Astrocyte (in vitro differentiated cells and primary cell): ENCODE measurements around the gene DGCR6. TPM values are rescaled to one million over a fixed set of nuclear protein-coding genes. Genes with fewer than 3 reads are reported as not detected.
"Not testable (repeated sequence)": the region's sequence is repeated elsewhere in the genome, so short reads cannot be mapped to it uniquely, and the experiment has no call there.

ENCODE experiments used
- DNase-seq: peaks from one replicate; pipeline ENCODE4 v3.0.0-alpha.2; 2010; ENCODE audit warnings: low read depth
- FAIRE-seq: peaks from 2 replicates; lab custom pipeline; 2011; peaks lifted over from hg19 to GRCh38; lab: Jason Lieb, UNC
- H2AFZ ChIP-seq: 2 replicates; pipeline ENCODE4 v1.6.0; 2012; ENCODE audit warnings: low read depth, low read length, inconsistent platforms
- H3K27ac ChIP-seq: 2 replicates; pipeline ENCODE4 v1.5.1; 2011; ENCODE audit warnings: low read depth, low read length, inconsistent platforms
- H3K27me3 ChIP-seq: 2 replicates; pipeline ENCODE4 v1.6.0; 2011; ENCODE audit warnings: low read length, inconsistent platforms; ENCODE audit not compliant: insufficient read depth
- H3K36me3 ChIP-seq: 2 replicates; pipeline ENCODE4 v1.5.1; 2011; ENCODE audit warnings: low read length, inconsistent platforms; ENCODE audit not compliant: insufficient read depth
- H3K4me1 ChIP-seq: 2 replicates; pipeline ENCODE4 v1.5.1; 2011; ENCODE audit warnings: low read length, inconsistent platforms; ENCODE audit not compliant: insufficient read depth
- H3K4me2 ChIP-seq: 2 replicates; pipeline ENCODE4 v1.6.0; 2012; ENCODE audit warnings: low read length, inconsistent platforms
- H3K4me3 ChIP-seq: 2 replicates; pipeline ENCODE4 v1.5.1; 2011; ENCODE audit warnings: low read depth, mild to moderate bottlenecking, low read length, inconsistent platforms; ENCODE audit not compliant: insufficient read depth
- H3K79me2 ChIP-seq: 2 replicates; pipeline ENCODE4 v1.6.0; 2012; ENCODE audit warnings: mild to moderate bottlenecking, low read length, inconsistent platforms; ENCODE audit not compliant: insufficient read depth
- H3K9ac ChIP-seq: 2 replicates; pipeline ENCODE4 v1.6.0; 2012; ENCODE audit warnings: mild to moderate bottlenecking, low read length, inconsistent platforms
- H3K9me3 ChIP-seq: 2 replicates; pipeline ENCODE4 v1.5.1; 2012; ENCODE audit warnings: low read depth, mild to moderate bottlenecking, low read length, inconsistent platforms; ENCODE audit not compliant: insufficient read depth
- H4K20me1 ChIP-seq: 2 replicates; pipeline ENCODE4 v1.6.0; 2012; ENCODE audit warnings: low read length, inconsistent platforms; ENCODE audit not compliant: insufficient read depth
- H3K27ac Mint-ChIP-seq: one replicate; pipeline ENCODE4 v1.8.0; 2021; ENCODE audit warnings: mild to moderate bottlenecking, mixed read lengths; ENCODE audit not compliant: unreplicated experiment
- H3K27me3 Mint-ChIP-seq: one replicate; pipeline ENCODE4 v1.8.0; 2021; ENCODE audit warnings: low read depth, mixed read lengths; ENCODE audit not compliant: unreplicated experiment
- H3K36me3 Mint-ChIP-seq: one replicate; pipeline ENCODE4 v1.8.0; 2021; ENCODE audit warnings: low read depth, mixed read lengths; ENCODE audit not compliant: unreplicated experiment
- H3K4me1 Mint-ChIP-seq: one replicate; pipeline ENCODE4 v1.8.0; 2021; ENCODE audit warnings: low read depth, mixed read lengths; ENCODE audit not compliant: unreplicated experiment
- H3K4me3 Mint-ChIP-seq: one replicate; pipeline ENCODE4 v1.8.0; 2021; ENCODE audit warnings: mild to moderate bottlenecking, moderate library complexity, mixed read lengths; ENCODE audit not compliant: unreplicated experiment
- H3K9me3 Mint-ChIP-seq: one replicate; pipeline ENCODE4 v1.8.0; 2021; ENCODE audit warnings: mild to moderate bottlenecking, mixed read lengths; ENCODE audit not compliant: unreplicated experiment
- total RNA-seq: library from RNA; stranded (reverse); gene quantifications from 2 replicates; pipeline ENCODE4 v1.2.1, GENCODE V29; 2021

DGCR6 gene
- total RNA-seq, 1 donor from 2014 or later, result 2.5 TPM

GRCh38 chr22:18960166-18960820, 54.2 kb downstream of the DGCR6 start:
- not testable (repeated sequence) for H4K20me1 ChIP-seq, H3K4me1 ChIP-seq, H3K79me2 ChIP-seq, DNase-seq, H3K36me3 Mint-ChIP-seq, H3K27ac Mint-ChIP-seq, FAIRE-seq, H3K4me3 ChIP-seq, H3K9me3 ChIP-seq, H2AFZ ChIP-seq, H3K4me2 ChIP-seq, H3K27ac ChIP-seq, H3K4me1 Mint-ChIP-seq, H3K9me3 Mint-ChIP-seq, H3K36me3 ChIP-seq, H3K9ac ChIP-seq, H3K27me3 ChIP-seq, H3K4me3 Mint-ChIP-seq
- peaks cover 12% of the 10 kb centered on the region for H3K27me3 Mint-ChIP-seq

GRCh38 chr22:18961201-18961600, 55.1 kb downstream of the DGCR6 start:
- H3K4me3 Mint-ChIP-seq, H4K20me1 ChIP-seq, H3K27ac Mint-ChIP-seq, H3K36me3 Mint-ChIP-seq, H3K27ac ChIP-seq, H3K4me1 ChIP-seq, H3K27me3 ChIP-seq, H3K9ac ChIP-seq, H3K4me2 ChIP-seq, H3K9me3 ChIP-seq, H3K4me3 ChIP-seq, H3K4me1 Mint-ChIP-seq, DNase-seq, H3K79me2 ChIP-seq, FAIRE-seq, H3K36me3 ChIP-seq, H2AFZ ChIP-seq, H3K27me3 Mint-ChIP-seq, H3K9me3 Mint-ChIP-seq: not testable (repeated sequence)

Other genes starting within 250 kb of the DGCR6 start
- gene PRODH, start 30.0 kb downstream of the DGCR6 start, total RNA-seq, result 1.2 and 1.4 TPM in 2 replicates
- 48.4 and 49.4 TPM in 2 replicates for gene DGCR2, start 216.1 kb downstream of the DGCR6 start, total RNA-seq
- gene TSSK2, start 225.0 kb downstream of the DGCR6 start, total RNA-seq, result not detected in 2 replicates
- gene ESS2, start 238.3 kb downstream of the DGCR6 start, total RNA-seq, result 16.0 and 16.1 TPM in 2 replicates
- gene GSC2, start 244.0 kb downstream of the DGCR6 start, total RNA-seq, result not detected in 2 replicates